Spinal cord (tissue), 10 donors: ENCODE data around the gene DRC7. TPM values are rescaled to one million over a fixed set of nuclear protein-coding genes. Genes with fewer than 3 reads are reported as not detected.
A peak's percentile ranks its signal among the peaks of the same experiment; 100 is the strongest.

Experiments
- DNase-seq, 6 donors: peaks; one replicate each; pipeline versions ENCODE4 v3.0.0 to v3.0.0-alpha.2; 2013 to 2015; ENCODE audit warnings: low spot score in 6 of 6, low read depth in 4 of 6
- H3K27ac ChIP-seq: one replicate; pipeline ENCODE4 v1.5.1; 2013; ENCODE audit warnings: low read depth, low read length, control low read depth
- H3K27me3 ChIP-seq: one replicate; pipeline ENCODE4 v1.6.1; 2013; ENCODE audit warnings: low read length; ENCODE audit not compliant: control insufficient read depth, insufficient read depth
- H3K36me3 ChIP-seq: one replicate; pipeline ENCODE4 v1.6.1; 2013; ENCODE audit warnings: low read length; ENCODE audit not compliant: control insufficient read depth, insufficient read depth
- H3K4me1 ChIP-seq: one replicate; pipeline ENCODE4 v1.6.1; 2013; ENCODE audit warnings: low read length; ENCODE audit not compliant: control insufficient read depth, insufficient read depth
- H3K4me3 ChIP-seq: one replicate; pipeline ENCODE4 v1.5.1; 2013; ENCODE audit warnings: low read depth, low read length, control low read depth
- H3K9me3 ChIP-seq: one replicate; pipeline ENCODE4 v1.6.1; 2013; ENCODE audit warnings: low read length; ENCODE audit not compliant: control insufficient read depth, insufficient read depth
- WGBS: methylation state at CpG from one replicate; pipeline ENCODE4 v1.1.5; 2013; ENCODE audit warnings: missing lambda C conversion rate; ENCODE audit not compliant: insufficient coverage; 5-methylcytosine and 5-hydroxymethylcytosine counted together
- long read RNA-seq, 4 donors: transcript quantifications; one replicate each; lab custom pipeline, GENCODE V29; 2026
- polyA plus RNA-seq, 2 donors: library from polyadenylated mRNA; unstranded; fragments of 120-200 nt; gene quantifications; one replicate each; pipeline ENCODE4 v1.2.1, GENCODE V29; 2013; ENCODE audit not compliant: insufficient read length in 2 of 2
- total RNA-seq, 2 donors: library from RNA; depleted of rRNA in 1 of 2; stranded (reverse); fragments of 120-200 nt in 1 of 2; fragments of >200 nt in 1 of 2; gene quantifications; one replicate each; pipeline versions ENCODE4 v1.2.3 to v1.2.4, GENCODE V29; 2013 to 2014
- donor health status: healthy.

Gene DRC7, protein sequence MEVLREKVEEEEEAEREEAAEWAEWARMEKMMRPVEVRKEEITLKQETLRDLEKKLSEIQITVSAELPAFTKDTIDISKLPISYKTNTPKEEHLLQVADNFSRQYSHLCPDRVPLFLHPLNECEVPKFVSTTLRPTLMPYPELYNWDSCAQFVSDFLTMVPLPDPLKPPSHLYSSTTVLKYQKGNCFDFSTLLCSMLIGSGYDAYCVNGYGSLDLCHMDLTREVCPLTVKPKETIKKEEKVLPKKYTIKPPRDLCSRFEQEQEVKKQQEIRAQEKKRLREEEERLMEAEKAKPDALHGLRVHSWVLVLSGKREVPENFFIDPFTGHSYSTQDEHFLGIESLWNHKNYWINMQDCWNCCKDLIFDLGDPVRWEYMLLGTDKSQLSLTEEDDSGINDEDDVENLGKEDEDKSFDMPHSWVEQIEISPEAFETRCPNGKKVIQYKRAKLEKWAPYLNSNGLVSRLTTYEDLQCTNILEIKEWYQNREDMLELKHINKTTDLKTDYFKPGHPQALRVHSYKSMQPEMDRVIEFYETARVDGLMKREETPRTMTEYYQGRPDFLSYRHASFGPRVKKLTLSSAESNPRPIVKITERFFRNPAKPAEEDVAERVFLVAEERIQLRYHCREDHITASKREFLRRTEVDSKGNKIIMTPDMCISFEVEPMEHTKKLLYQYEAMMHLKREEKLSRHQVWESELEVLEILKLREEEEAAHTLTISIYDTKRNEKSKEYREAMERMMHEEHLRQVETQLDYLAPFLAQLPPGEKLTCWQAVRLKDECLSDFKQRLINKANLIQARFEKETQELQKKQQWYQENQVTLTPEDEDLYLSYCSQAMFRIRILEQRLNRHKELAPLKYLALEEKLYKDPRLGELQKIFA
- total RNA-seq (1 to 10 TPM in 1 of 2 donors, under 1 TPM in 1; 0.69 to 6.0 TPM), polyA plus RNA-seq (1 to 10 TPM; 3.5 to 4.6 TPM)
- long read RNA-seq, donor 1: 0 reads
- long read RNA-seq, donor 2: 0 reads
- long read RNA-seq, donor 3: 0 reads
- long read RNA-seq, donor 4: 0 reads

GRCh38 chr16:57694725-57695679 is at the start of gene DRC7:
TSS of gene DRC7 (plus strand) at chr16:57694806. CDS start at chr16:57697950, 3,144 bp downstream.
- Histone ChIP-seq H3K4me3 (peak within 1 kb of the TSS; percentile 42), H3K4me1 (peaks cover 8% of the 10 kb centered on the region), H3K9me3 (no peaks in the 10 kb centered on the region), H3K36me3 (no peaks in the 10 kb centered on the region), H3K27me3 (no peaks in the 10 kb centered on the region), H3K27ac (no peak within 1 kb of the TSS)
- WGBS: 34% methylated on average over 5 of the region's 8 CpGs
- DNase-seq: peak; percentile 49 to 95 (median 70)

GRCh38 chr16:57645169-57645568 is 49.4 kb upstream of the DRC7 start:
- peaks cover 90% of the 10 kb centered on the region for H3K4me1 ChIP-seq
- H3K4me3 ChIP-seq: no peak overlapping the region
- no peaks in the 10 kb centered on the region for H3K27me3 ChIP-seq
- H3K9me3 ChIP-seq: no peaks in the 10 kb centered on the region
- 23% methylated on average over 6 of the region's 10 CpGs for WGBS
- no peak for DNase-seq
- H3K27ac ChIP-seq: peak overlapping the region; percentile 0
- H3K36me3 ChIP-seq: peaks cover 77% of the 10 kb centered on the region

- WGBS: 43% methylated on average over 15 of the region's 24 CpGs
- Histone ChIP-seq H3K4me1 (peaks cover 83% of the 10 kb centered on the region), H3K27ac (peak overlapping the region; percentile 0), H3K27me3 (no peaks in the 10 kb centered on the region), H3K9me3 (no peaks in the 10 kb centered on the region), H3K36me3 (peaks cover 84% of the 10 kb centered on the region), H3K4me3 (no peak overlapping the region)
- no peak for DNase-seq
Observed at GRCh38 chr16:57645691-57646387, 48.8 kb upstream of the DRC7 start.

DNA sequence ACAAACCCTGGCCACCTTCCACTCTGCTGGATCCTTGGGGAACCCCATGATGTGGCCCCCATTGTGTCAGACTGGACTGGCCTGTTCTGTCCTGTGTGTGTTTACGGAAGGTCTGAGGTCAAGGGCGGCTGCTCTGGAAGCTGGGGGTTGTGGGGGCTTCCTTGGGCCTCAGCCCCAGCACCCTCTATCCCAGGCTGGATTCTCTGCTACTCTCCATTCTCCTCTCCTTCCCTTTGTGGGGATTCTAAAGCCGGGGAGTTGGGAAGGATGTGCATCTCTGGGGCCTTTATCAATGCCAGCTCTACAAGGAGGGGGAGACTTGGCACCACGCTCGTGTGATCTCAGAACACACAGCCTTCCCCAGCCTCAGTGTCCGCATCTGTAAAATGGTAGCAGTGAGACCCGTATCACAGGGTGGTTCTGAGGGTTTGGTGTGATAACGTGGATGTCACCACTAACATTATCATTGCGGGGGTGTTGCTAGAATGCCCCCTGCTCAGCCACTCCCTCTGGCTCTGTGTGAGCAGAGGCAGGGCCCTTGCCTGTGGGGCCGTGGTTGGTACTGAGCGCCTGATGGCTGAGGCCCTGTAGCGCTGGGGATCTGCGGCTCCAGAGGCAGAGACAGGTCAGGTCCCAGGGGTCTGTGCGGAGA is 48.1 kb upstream of the DRC7 start:
- Histone ChIP-seq H3K27ac (peak overlapping the region; percentile 37), H3K4me3 (no peak overlapping the region), H3K36me3 (peaks cover 85% of the 10 kb centered on the region), H3K27me3 (no peaks in the 10 kb centered on the region), H3K4me1 (peaks cover 83% of the 10 kb centered on the region), H3K9me3 (no peaks in the 10 kb centered on the region)
- DNase-seq: no peak
- 69% methylated on average over 4 of the region's 14 CpGs for WGBS

DNA sequence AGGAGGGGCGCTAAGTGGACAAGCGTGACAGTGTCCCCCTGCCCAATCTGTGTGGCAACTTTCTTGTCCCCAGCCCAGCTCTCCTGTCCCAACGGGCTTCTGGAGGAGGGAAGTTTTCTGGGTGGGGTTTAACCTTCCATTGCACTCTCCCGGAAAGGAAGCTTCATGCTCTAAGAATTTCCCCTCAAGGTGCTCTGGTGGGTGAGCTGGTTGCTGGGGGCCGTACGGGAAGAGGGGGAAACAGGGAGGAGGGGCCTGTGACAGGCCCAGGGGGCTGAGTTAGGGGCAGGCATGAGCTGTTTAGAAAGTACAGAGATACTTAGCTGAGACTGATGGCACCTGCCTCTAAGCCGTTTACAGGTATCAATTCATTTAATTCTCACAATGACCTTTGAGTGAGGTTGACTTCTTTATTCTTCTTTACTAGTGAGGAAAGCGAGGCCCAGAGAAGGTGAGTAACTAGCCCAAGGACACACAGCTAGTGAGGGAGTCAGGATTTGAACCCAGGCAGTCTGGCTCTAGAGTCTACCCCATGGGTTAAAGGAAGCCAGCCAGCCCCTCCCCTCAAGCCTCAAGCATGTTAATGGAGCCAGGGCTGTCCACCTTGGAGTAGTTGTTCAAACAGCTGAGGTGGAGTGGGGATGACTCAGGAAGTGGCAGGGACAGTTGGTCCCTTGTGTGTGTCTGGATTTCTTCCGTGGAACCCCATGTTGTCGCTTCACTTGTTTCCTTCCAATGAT is 47.3 kb upstream of the DRC7 start:
- H3K4me3 ChIP-seq: no peak overlapping the region
- peaks cover 86% of the 10 kb centered on the region for H3K36me3 ChIP-seq
- H3K9me3 ChIP-seq: no peaks in the 10 kb centered on the region
- no peaks in the 10 kb centered on the region for H3K27me3 ChIP-seq
- H3K27ac ChIP-seq: peak overlapping the region; percentile 13
- WGBS: 52% methylated on average over 4 of the region's 10 CpGs
- H3K4me1 ChIP-seq: peaks cover 78% of the 10 kb centered on the region
- DNase-seq: no peak

DNA sequence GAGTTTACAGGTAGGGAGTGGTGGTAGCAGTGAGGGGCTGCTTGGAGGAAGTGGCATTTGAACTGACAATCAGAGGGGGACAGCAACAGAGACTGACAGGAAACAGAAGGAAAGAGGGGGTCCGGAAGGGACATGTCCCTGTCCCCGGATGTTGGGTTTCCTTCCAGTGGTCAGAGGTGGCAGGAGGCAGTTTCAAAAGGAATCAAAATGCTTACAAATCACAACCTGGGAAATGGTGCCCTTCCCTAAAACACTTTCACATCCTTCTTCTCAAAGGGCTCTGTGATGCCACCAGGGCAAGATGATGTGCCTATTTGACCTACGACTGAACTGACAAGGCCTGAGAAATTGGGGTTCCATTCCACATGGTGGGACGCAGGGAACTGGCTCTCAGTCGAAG is 46.5 kb upstream of the DRC7 start:
- WGBS: 91% methylated on average over 3 of the region's 5 CpGs
- H3K4me3 ChIP-seq: no peak overlapping the region
- no peaks in the 10 kb centered on the region for H3K9me3 ChIP-seq
- H3K36me3 ChIP-seq: peaks cover 93% of the 10 kb centered on the region
- peaks cover 78% of the 10 kb centered on the region for H3K4me1 ChIP-seq
- DNase-seq: no peak
- H3K27ac ChIP-seq: no peak overlapping the region
- H3K27me3 ChIP-seq: no peaks in the 10 kb centered on the region

DNA sequence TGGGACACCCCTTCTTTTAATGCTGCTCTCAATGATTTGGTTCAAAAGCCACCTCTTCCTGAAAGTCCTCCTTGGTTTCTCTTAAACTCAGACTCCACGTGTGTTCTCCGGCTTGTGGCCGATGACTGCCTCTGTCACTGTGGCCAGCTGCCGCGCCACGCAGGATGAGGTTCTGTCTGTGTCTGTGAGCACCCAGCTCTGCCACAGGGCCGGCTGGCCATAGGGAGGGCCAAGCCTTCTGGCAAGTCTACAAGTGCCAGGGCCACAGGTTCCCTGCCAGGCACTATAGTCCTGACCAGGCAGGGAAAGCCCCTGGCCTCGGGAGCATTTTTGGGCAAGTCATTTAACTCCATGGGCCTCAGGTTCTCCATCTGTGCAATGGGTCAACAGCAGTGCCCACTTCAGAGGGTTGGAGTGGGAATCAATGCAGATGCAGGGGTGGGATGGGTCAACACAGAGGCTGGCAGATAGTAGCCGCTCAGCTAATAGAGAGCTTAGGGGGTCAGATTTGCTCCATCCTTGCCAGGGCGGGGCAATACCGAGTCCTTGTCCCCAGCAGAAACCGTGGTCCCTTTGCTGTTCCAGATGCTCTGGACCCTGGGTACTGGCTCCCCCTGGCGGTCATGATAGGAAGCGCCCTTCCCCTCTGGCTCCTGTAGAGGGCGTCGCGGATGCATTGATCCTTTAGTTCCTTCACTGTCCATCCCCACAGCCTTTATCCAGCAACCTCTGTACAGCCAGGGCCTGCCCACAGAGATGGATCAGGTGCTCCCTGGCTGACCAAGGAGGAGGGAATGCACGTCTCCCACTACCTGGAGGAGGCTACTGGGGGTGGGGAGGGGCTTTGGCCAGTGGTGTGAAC is 45.8 kb upstream of the DRC7 start:
- peaks cover 95% of the 10 kb centered on the region for H3K36me3 ChIP-seq
- 54% methylated on average over 15 of the region's 18 CpGs for WGBS
- H3K9me3 ChIP-seq: no peaks in the 10 kb centered on the region
- DNase-seq: peak in 3 of 6 donors; percentile 51 to 84 (median 81)
- H3K4me3 ChIP-seq: no peak overlapping the region
- H3K4me1 ChIP-seq: peaks cover 78% of the 10 kb centered on the region
- no peaks in the 10 kb centered on the region for H3K27me3 ChIP-seq
- no peak overlapping the region for H3K27ac ChIP-seq
